Activated CD8-positive, alpha-beta T cell treated with anti-CD3 and anti-CD28 coated beads for 36 hours (primary cell): ENCODE results near the gene TMC8. TPM values are rescaled to one million over a fixed set of nuclear protein-coding genes. Genes with fewer than 3 reads are reported as not detected.
A peak's percentile ranks its signal among the peaks of the same experiment; 100 is the strongest.

ENCODE experiments used
- ATAC-seq: fragments of 200-7000 bp; cut with Tn5 transposase; one replicate; pipeline ENCODE4 v1.10.0; 2021; ENCODE audit warnings: mild to moderate bottlenecking, moderate library complexity
- CTCF ChIA-PET: fragments of 350-600 bp; sonication (Branson Sonifier 250); formaldehyde crosslinking; loops from one replicate; lab custom pipeline; 2021; ENCODE audit warnings: antibody characterized with exemption; lab: Charles Lee
- POLR2A ChIA-PET: fragments of 350-600 bp; sonication (Branson Sonifier 250); formaldehyde crosslinking; loops from one replicate; lab custom pipeline; 2021; ENCODE audit warnings: antibody characterized with exemption; lab: Charles Lee
- DNase-seq: peaks from one replicate; pipeline ENCODE4 v3.0.0-alpha.2; 2020
- H3K27ac Mint-ChIP-seq: one replicate; pipeline ENCODE4 v1.8.0; 2021; ENCODE audit warnings: mild to moderate bottlenecking, mixed read lengths
- H3K27me3 Mint-ChIP-seq: one replicate; pipeline ENCODE4 v1.8.0; 2021; ENCODE audit warnings: mixed read lengths
- H3K36me3 Mint-ChIP-seq: one replicate; pipeline ENCODE4 v1.8.0; 2021; ENCODE audit warnings: low read depth, mixed read lengths
- H3K4me1 Mint-ChIP-seq: one replicate; pipeline ENCODE4 v1.8.0; 2021; ENCODE audit warnings: low read depth, mixed read lengths
- H3K4me3 Mint-ChIP-seq: one replicate; pipeline ENCODE4 v1.8.0; 2021; ENCODE audit warnings: mild to moderate bottlenecking, moderate library complexity, mixed read lengths
- H3K9me3 Mint-ChIP-seq: one replicate; pipeline ENCODE4 v1.8.0; 2021; ENCODE audit warnings: mixed read lengths
- intact Hi-C: fragments of 100-400 bp; cut with micrococcal nuclease; formaldehyde crosslinking; loops from one replicate; pipeline ENCODE4 v1.10.0; 2022
- total RNA-seq, 2 experiments: library from RNA; stranded (reverse); gene quantifications; one replicate each; pipeline ENCODE4 v1.2.3, GENCODE V29; 2021
- TF ChIP-seq, protein P1 (sequence below): fragments of 200-600 bp; IDR thresholded peaks from one replicate; pipeline ENCODE4 v1.8.0; 2022; ENCODE audit warnings: antibody characterized with exemption, mild to moderate bottlenecking

The TMC8 gene
- total RNA-seq, 2 experiments from 2014 or later = 182 to 197 TPM

- Mint-ChIP-seq H3K4me1 (peaks cover 63% of the 10 kb centered on the region), H3K27ac (no peak overlapping the region), H3K4me3 (no peak overlapping the region), H3K9me3 (no peaks in the 10 kb centered on the region), H3K27me3 (no peaks in the 10 kb centered on the region), H3K36me3 (peaks cover 66% of the 10 kb centered on the region)
- CTCF ChIA-PET = interaction anchor here (1.1 to 3.5 kb wide), 3 partner anchors 16 to 58 kb away, joined by 6 to 19 read pairs (median 7); no protein-coding TSS in a partner anchor
- ATAC-seq (no peak), DNase-seq (no peak)
- POLR2A ChIA-PET = interaction anchor here (1.2 to 18.6 kb wide), 4 partner anchors 9 to 66 kb away, joined by 3 to 335 read pairs (median 4); partner anchors contain the start of genes C17orf99, TMC6 and TMC8
- intact Hi-C loops = no loop called here
- TF ChIP-seq, protein P1, sequence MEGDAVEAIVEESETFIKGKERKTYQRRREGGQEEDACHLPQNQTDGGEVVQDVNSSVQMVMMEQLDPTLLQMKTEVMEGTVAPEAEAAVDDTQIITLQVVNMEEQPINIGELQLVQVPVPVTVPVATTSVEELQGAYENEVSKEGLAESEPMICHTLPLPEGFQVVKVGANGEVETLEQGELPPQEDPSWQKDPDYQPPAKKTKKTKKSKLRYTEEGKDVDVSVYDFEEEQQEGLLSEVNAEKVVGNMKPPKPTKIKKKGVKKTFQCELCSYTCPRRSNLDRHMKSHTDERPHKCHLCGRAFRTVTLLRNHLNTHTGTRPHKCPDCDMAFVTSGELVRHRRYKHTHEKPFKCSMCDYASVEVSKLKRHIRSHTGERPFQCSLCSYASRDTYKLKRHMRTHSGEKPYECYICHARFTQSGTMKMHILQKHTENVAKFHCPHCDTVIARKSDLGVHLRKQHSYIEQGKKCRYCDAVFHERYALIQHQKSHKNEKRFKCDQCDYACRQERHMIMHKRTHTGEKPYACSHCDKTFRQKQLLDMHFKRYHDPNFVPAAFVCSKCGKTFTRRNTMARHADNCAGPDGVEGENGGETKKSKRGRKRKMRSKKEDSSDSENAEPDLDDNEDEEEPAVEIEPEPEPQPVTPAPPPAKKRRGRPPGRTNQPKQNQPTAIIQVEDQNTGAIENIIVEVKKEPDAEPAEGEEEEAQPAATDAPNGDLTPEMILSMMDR = no peak
These were observed 11.8 kb upstream of the TMC8 start for GRCh38 chr17:78118801-78119241.

DNA sequence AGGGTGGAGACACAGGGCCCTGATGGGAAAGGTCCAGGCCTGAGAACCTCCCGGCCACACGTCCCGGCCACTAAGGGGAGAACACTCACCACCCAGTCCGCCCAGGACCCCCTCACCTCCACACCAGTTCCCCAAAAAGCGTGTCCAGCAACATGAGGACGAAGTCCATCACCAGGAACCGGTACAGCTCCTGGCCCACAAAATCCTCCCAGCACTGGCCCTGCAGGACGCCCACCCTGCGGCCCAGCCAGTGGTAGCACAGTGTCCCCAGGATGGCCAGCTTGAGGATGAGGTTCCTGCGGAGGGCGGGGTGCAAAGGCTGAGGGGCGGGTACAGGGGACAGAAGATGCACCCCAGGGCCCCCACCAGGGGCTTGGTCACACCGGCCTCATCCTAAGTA lies 10.0 kb upstream of the TMC8 start:
- intact Hi-C loops = loop anchor here (2.0 kb wide), 1 partner anchor 20 kb away; no protein-coding TSS in a partner anchor
- H3K27me3 Mint-ChIP-seq = no peaks in the 10 kb centered on the region
- H3K36me3 Mint-ChIP-seq = peaks cover 65% of the 10 kb centered on the region
- H3K4me1 Mint-ChIP-seq = peaks cover 57% of the 10 kb centered on the region
- POLR2A ChIA-PET = interaction anchor here (0.7 to 18.6 kb wide), 5 partner anchors 9 to 25 kb away, joined by 3 to 335 read pairs (median 3); partner anchors contain the start of genes C17orf99 and TMC8
- H3K27ac Mint-ChIP-seq = peak overlapping the region; percentile 94
- CTCF ChIA-PET = interaction anchor here (1.1 to 3.5 kb wide), 4 partner anchors 8 to 56 kb away, joined by 3 to 19 read pairs (median 5); no protein-coding TSS in a partner anchor
- no peak for ATAC-seq
- H3K9me3 Mint-ChIP-seq = no peaks in the 10 kb centered on the region
- no peak for DNase-seq
- TF ChIP-seq, protein P1 = no peak
- peak overlapping the region; percentile 77 for H3K4me3 Mint-ChIP-seq

DNA sequence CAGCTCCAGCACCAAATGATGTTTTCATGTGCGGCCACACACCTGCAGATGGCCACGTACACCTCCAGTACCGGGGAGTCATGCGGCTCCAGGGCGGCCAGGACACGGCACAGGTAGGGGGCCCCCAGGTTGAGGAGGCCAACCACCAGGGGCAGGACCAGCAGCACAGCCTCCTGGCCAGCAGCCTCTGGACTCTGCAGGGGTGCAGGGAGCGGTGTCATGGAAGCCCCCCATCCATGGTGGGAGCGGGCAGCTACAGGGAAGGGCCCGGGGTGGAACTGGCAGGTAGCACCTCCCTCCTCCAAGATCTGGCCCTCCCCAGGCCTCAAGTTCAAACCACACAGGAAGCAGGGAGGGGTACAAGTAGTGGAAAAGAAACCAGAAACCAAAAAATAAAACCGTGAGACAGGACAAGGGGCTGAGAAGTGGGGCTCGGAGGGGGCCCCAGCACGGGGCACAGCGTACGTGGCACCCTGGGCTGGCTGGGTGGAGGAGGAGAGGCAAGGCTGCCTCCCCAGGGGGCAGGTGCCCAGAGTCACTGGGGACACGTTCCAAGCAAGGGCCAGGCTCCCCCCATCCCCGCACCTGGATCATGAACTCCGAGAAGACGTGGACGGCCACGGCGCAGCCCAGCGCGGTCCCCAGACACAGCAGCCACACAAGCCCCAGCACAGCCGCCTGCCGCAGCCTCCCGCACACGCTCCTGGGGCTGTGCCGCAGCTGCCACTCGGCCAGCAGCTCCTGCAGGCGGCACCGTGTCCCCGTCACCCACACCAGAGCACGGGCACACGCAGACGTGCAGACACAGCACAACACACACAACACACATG lies 9.4 kb upstream of the TMC8 start:
- ChIA-PET CTCF (interaction anchor here (1.1 to 7.9 kb wide), 7 partner anchors 8 to 55 kb away, joined by 3 to 83 read pairs (median 6); no protein-coding TSS in a partner anchor), POLR2A (interaction anchor here (0.7 to 18.6 kb wide), 4 partner anchors 8 to 26 kb away, joined by 3 to 335 read pairs (median 30); partner anchors contain the start of genes C17orf99 and TMC8)
- H3K4me1 Mint-ChIP-seq = peaks cover 59% of the 10 kb centered on the region
- H3K36me3 Mint-ChIP-seq = peaks cover 67% of the 10 kb centered on the region
- intact Hi-C loops = loop anchor here (2.0 kb wide), 1 partner anchor 20 kb away; no protein-coding TSS in a partner anchor
- H3K27ac Mint-ChIP-seq = peak overlapping the region; percentile 94
- H3K4me3 Mint-ChIP-seq = peak overlapping the region; percentile 77
- no peaks in the 10 kb centered on the region for H3K27me3 Mint-ChIP-seq
- ATAC-seq (peak; percentile 58), DNase-seq (peak; percentile 79)
- H3K9me3 Mint-ChIP-seq = no peaks in the 10 kb centered on the region
- TF ChIP-seq, protein P1 = no peak

DNA sequence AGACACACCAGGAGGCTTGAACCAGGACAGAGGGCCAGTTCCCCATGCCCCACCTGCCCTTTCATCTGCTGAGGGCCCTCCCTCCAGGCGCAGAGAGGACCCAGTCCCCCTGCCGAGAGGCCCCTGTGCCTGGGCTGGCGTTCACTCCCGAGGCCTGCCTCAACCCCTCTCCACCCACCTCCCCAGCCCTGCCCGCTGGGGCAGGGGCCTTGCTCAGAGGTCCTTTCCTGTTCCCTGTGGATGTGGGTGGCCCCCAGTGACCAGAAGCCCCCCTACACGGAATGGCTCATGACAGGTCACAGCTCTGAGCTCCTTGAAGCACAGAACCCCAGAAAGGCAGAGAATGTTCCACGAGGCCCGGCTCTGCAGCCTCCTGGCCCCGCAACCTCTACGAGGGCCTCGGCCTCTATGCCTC lies 8.8 kb upstream of the TMC8 start:
- Mint-ChIP-seq H3K4me3 (peak overlapping the region; percentile 77), H3K4me1 (peaks cover 64% of the 10 kb centered on the region), H3K27ac (peak overlapping the region; percentile 94), H3K36me3 (peaks cover 68% of the 10 kb centered on the region), H3K27me3 (no peaks in the 10 kb centered on the region), H3K9me3 (no peaks in the 10 kb centered on the region)
- TF ChIP-seq, protein P1 = no peak
- CTCF ChIA-PET = interaction anchor here (1.2 to 7.9 kb wide), 3 partner anchors 9 to 54 kb away, joined by 3 to 83 read pairs (median 6); no protein-coding TSS in a partner anchor
- DNase-seq (no peak), ATAC-seq (peak; percentile 9)
- POLR2A ChIA-PET = interaction anchor here (0.9 to 18.6 kb wide), 3 partner anchors 8 to 54 kb away, joined by 3 to 335 read pairs (median 56); partner anchors contain the start of genes C17orf99 and TMC8
- intact Hi-C loops = loop anchor here (2.0 kb wide), 1 partner anchor 19 kb away; no protein-coding TSS in a partner anchor
